GM23248 (cell line): ENCODE data around the gene RMND5A.

ENCODE experiments used
- EZH2 ChIP-seq: fragments of 200-600 bp; sonication (generic); IDR thresholded peaks from 2 replicates; pipeline ENCODE4 v1.6.1; 2018; ENCODE audit warnings: antibody characterized with exemption, mild to moderate bottlenecking; ENCODE audit not compliant: insufficient read depth, poor library complexity, severe bottlenecking
- EZH2phosphoT487 ChIP-seq: fragments of 200-600 bp; sonication (generic); IDR thresholded peaks from 2 replicates; pipeline ENCODE4 v1.6.1; 2018; ENCODE audit warnings: antibody characterized with exemption, moderate library complexity, mild to moderate bottlenecking, low read depth; ENCODE audit not compliant: insufficient read depth

- TF ChIP-seq EZH2: no peak
- no peak for TF ChIP-seq EZH2phosphoT487
Observed at GRCh38 chr2:86747711-86748639, 27.9 kb downstream of the RMND5A start.
